GM12878 (cell line): ENCODE data around the gene AGBL1. TPM values are rescaled to one million over a fixed set of nuclear protein-coding genes. Genes with fewer than 3 reads are reported as not detected.

ENCODE experiments used
- ATAC-seq: fragments of 200-7000 bp; cut with Tn5 transposase; 3 replicates; pipeline ENCODE4 v1.9.1; 2020; ENCODE audit warnings: mild to moderate bottlenecking, moderate library complexity
- BruUV-seq: library from RNA; stranded (reverse); fragments of 400-500 nt; replicated peaks from 2 replicates; lab custom pipeline; 2021; lab: Mats Ljungman, UMichigan
- CTCF ChIA-PET: fragments of 300-600 bp; sonication (Branson Sonifier 250); formaldehyde crosslinking; extraction: SDS; loops from one replicate; lab custom pipeline; 2021; ENCODE audit warnings: inconsistent platforms; lab: Yijun Ruan, JAX
- POLR2A ChIA-PET: fragments of 350-600 bp; formaldehyde crosslinking; extraction: SDS; loops from one replicate; lab custom pipeline; 2021; ENCODE audit warnings: inconsistent platforms; lab: Charles Lee
- RAD21 ChIA-PET: fragments of 300-600 bp; sonication (Branson Sonifier 250); formaldehyde crosslinking; loops from one replicate; lab custom pipeline; 2023; ENCODE audit warnings: antibody characterized with exemption; ENCODE audit not compliant: unreplicated experiment; lab: Charles Lee
- SMC1A ChIA-PET: fragments of 300-600 bp; sonication (Branson Sonifier 250); formaldehyde crosslinking; loops from one replicate; lab custom pipeline; 2023; ENCODE audit not compliant: unreplicated experiment, uncharacterized antibody; lab: Charles Lee
- DNase-seq: peaks from one replicate; pipeline ENCODE4 v3.0.0-alpha.2; 2011; ENCODE audit warnings: low read depth, low spot score
- FAIRE-seq: peaks from 3 replicates; lab custom pipeline; 2011; peaks lifted over from hg19 to GRCh38; lab: Jason Lieb, UNC
- H2AFZ ChIP-seq: 2 replicates; pipeline ENCODE4 v1.6.0; 2011; ENCODE audit warnings: low read depth, low read length, control low read depth; ENCODE audit not compliant: control insufficient read depth
- H3K27ac ChIP-seq: 2 replicates; pipeline ENCODE4 v1.5.1; 2011; ENCODE audit warnings: control low read depth; ENCODE audit not compliant: control insufficient read depth, insufficient read depth
- H3K27me3 ChIP-seq, 2 experiments: replicated peaks in 1 of 2; 2 replicates each; pipeline versions ENCODE4 v1.6.0 to v1.6.1; 2011; ENCODE audit warnings: low read length in 1 of 2; ENCODE audit not compliant: control insufficient read depth in 2 of 2, insufficient read depth in 2 of 2
- H3K36me3 ChIP-seq, 2 experiments: 2 replicates each; pipeline ENCODE4 v1.5.1; 2011; ENCODE audit warnings: low read length in 1 of 2; ENCODE audit not compliant: control insufficient read depth in 2 of 2, insufficient read depth in 2 of 2
- H3K4me1 ChIP-seq: 2 replicates; pipeline ENCODE4 v1.6.1; 2011; ENCODE audit warnings: mild to moderate bottlenecking, low read length, moderate library complexity, mixed read lengths; ENCODE audit not compliant: control insufficient read depth, insufficient read depth
- H3K4me2 ChIP-seq: 2 replicates; pipeline ENCODE4 v1.6.0; 2011; ENCODE audit warnings: control low read depth; ENCODE audit not compliant: control insufficient read depth, insufficient read depth
- H3K4me3 ChIP-seq: fragments of 200-600 bp; sonication (generic); 2 replicates; pipeline ENCODE4 v1.5.1; 2016
- H3K79me2 ChIP-seq: 2 replicates; pipeline ENCODE4 v1.6.0; 2011; ENCODE audit warnings: low read length; ENCODE audit not compliant: control insufficient read depth, insufficient read depth
- H3K9ac ChIP-seq: 2 replicates; pipeline ENCODE4 v1.8.0; 2011; ENCODE audit warnings: low read length, control low read depth, mixed read lengths; ENCODE audit not compliant: control insufficient read depth, insufficient read depth
- H3K9me3 ChIP-seq: replicated peaks from 3 replicates; pipeline ENCODE4 v1.5.1; 2011; ENCODE audit warnings: mild to moderate bottlenecking, low read length; ENCODE audit not compliant: control insufficient read depth, insufficient read depth
- H4K20me1 ChIP-seq: 2 replicates; pipeline ENCODE4 v1.6.0; 2011; ENCODE audit not compliant: control insufficient read depth, insufficient read depth
- ATF2 ChIP-seq: IDR thresholded peaks from 2 replicates; pipeline ENCODE4 v1.6.1; 2012; ENCODE audit warnings: low read length, inconsistent platforms
- CREB1 ChIP-seq: IDR thresholded peaks from 2 replicates; pipeline ENCODE4 v1.6.1; 2012; ENCODE audit warnings: low read depth, mild to moderate bottlenecking, inconsistent platforms
- EGR1 ChIP-seq, 2 experiments: IDR thresholded peaks; 1 replicate in 1 of 2; 2 replicates in 1 of 2; pipeline ENCODE4 v1.6.1; 2011 to 2012; ENCODE audit warnings: low read depth in 2 of 2, low read length in 2 of 2, borderline replicate concordance in 1 of 2, mild to moderate bottlenecking in 1 of 2, moderate library complexity in 1 of 2
- JUNB ChIP-seq: IDR thresholded peaks from 2 replicates; pipeline ENCODE4 v1.6.1; 2016; ENCODE audit warnings: antibody characterized with exemption, mild to moderate bottlenecking
- POU2F2 ChIP-seq: IDR thresholded peaks from 3 replicates; pipeline ENCODE4 v1.6.1; 2011; ENCODE audit warnings: low read depth, mild to moderate bottlenecking, low read length, borderline replicate concordance
- SMC3 ChIP-seq: IDR thresholded peaks from 2 replicates; pipeline ENCODE4 v1.6.1; 2011; ENCODE audit warnings: low read length, improper control_type of control experiment, borderline replicate concordance
- SPI1 ChIP-seq: IDR thresholded peaks from 2 replicates; pipeline ENCODE4 v1.6.1; 2011; ENCODE audit warnings: low read depth, mild to moderate bottlenecking, low read length, moderate library complexity, borderline replicate concordance; ENCODE audit not compliant: insufficient read depth
- SREBF1 ChIP-seq: IDR thresholded peaks from 2 replicates; pipeline ENCODE4 v1.6.1; 2012; ENCODE audit warnings: mild to moderate bottlenecking, low read length
- SREBF2 ChIP-seq: IDR thresholded peaks from 2 replicates; pipeline ENCODE4 v1.6.1; 2012; ENCODE audit warnings: mild to moderate bottlenecking, low read length
- SUZ12 ChIP-seq: fragments of 200-600 bp; sonication (generic); IDR thresholded peaks from one replicate; pipeline ENCODE4 v1.6.1; 2018; ENCODE audit warnings: antibody characterized with exemption, mild to moderate bottlenecking; ENCODE audit not compliant: unreplicated experiment
- YBX1 ChIP-seq: fragments of 450-650 bp; IDR thresholded peaks from 2 replicates; pipeline ENCODE4 v1.6.1; 2016; ENCODE audit warnings: antibody characterized with exemption
- ZNF687 ChIP-seq: fragments of 450-650 bp; IDR thresholded peaks from 2 replicates; pipeline ENCODE4 v1.6.1; 2017; ENCODE audit warnings: mild to moderate bottlenecking, moderate library complexity
- WGBS: methylation state at CpG from one replicate; pipeline ENCODE4 v1.1.6; 2016; ENCODE audit warnings: low lambda C conversion rate; ENCODE audit not compliant: insufficient replicate concordance, insufficient coverage; ENCODE audit errors: missing lambda C conversion rate; 5-methylcytosine and 5-hydroxymethylcytosine counted together
- in situ Hi-C: fragments of 300-500 bp; cut with MboI; formaldehyde crosslinking; loops from 9 replicates; pipeline ENCODE4 v1.14.3; 2018; ENCODE audit warnings: mixed read lengths
- intact Hi-C: fragments of 100-400 bp; cut with micrococcal nuclease; formaldehyde crosslinking; loops from one replicate; pipeline ENCODE4 v1.14.2; 2022; ENCODE audit not compliant: unreplicated experiment
- polyA plus RNA-seq, 11 experiments: library from polyadenylated mRNA; depleted of rRNA in 4 of 11; unstranded in 6 of 11; stranded (reverse) in 5 of 11; fragments of >200 nt; fragmentation: Nextera tagmentation in 4 of 11; fragmentation: Illumina TruSeq in 1 of 11; extraction: Ambion mirVana in 4 of 11; extraction: Trizol in 1 of 11; gene quantifications; 1 replicate in 1 of 11; 2 replicates in 10 of 11; pipeline versions ENCODE4 v1.2.1 to v1.2.3, GENCODE V29; 2011 to 2016; ENCODE audit warnings: inconsistent platforms in 2 of 11, missing spikeins in 2 of 11, low read depth in 1 of 11
- total RNA-seq, 4 experiments: library from RNA; depleted of rRNA in 3 of 4; stranded (reverse); fragments of >200 nt in 3 of 4; fragmentation: Illumina TruSeq in 1 of 4; extraction: Trizol in 1 of 4; gene quantifications; 2 replicates each; pipeline versions ENCODE4 v1.2.1 to v1.2.3, GENCODE V29; 2013 to 2021
- TF ChIP-seq, protein P1 (sequence below): IDR thresholded peaks from 2 replicates; pipeline ENCODE4 v1.6.1; 2011; ENCODE audit warnings: mild to moderate bottlenecking, low read depth, low read length, moderate library complexity; ENCODE audit not compliant: insufficient replicate concordance
- TF ChIP-seq, protein P2 (sequence below): IDR thresholded peaks from 2 replicates; pipeline ENCODE4 v1.6.1; 2011; ENCODE audit warnings: low read depth, low read length, improper control_type of control experiment, borderline replicate concordance
- TF ChIP-seq, protein P3 (sequence below): fragments of 450-650 bp; IDR thresholded peaks from 2 replicates; pipeline ENCODE4 v1.6.1; 2017; ENCODE audit warnings: antibody characterized with exemption, mild to moderate bottlenecking, moderate library complexity

AGBL1 gene
- total and polyA plus RNA-seq, 10 of the 15 experiments (the other 5 are each of a cell fraction or from before 2014, with no cell fraction given): not detected

DNA sequence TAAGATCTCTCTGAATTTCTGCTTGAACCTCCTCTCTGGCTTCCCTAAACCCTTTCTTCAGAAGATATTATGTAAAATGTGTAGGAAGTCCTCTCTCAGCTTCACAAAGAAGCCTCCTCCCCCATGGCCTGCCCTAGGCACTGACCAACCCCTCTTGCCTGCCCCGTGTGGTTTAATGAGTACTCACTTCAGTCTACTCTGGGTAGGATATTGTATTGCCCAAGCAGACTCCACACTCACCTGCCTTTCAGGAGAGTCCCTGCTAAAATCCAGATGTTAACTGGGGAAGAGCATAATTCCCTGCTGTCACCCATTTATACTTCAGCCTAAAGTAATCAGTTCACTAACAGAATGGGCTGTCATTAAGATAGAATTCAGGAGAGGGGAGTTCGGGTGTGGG, 2.6 kb upstream of the AGBL1 start:
- H3K9me3 ChIP-seq: no peaks in the 10 kb centered on the region
- H3K79me2 ChIP-seq: no peaks in the 10 kb centered on the region
- H3K4me2 ChIP-seq: no peak overlapping the region
- H3K27ac ChIP-seq: no peak overlapping the region
- in situ Hi-C loops: no loop called here
- FAIRE-seq (no peak), ATAC-seq (no peak), DNase-seq (no peak)
- H3K27me3 ChIP-seq: no peaks in the 10 kb centered on the region; a peak in 2 of 4 replicates
- no peaks in the 10 kb centered on the region for H3K36me3 ChIP-seq
- CTCF ChIA-PET: no interaction called here
- no peaks in the 10 kb centered on the region; the same call in 1 of the 2 replicates for H4K20me1 ChIP-seq
- H2AFZ ChIP-seq: no peak overlapping the region
- no peak overlapping the region for H3K4me3 ChIP-seq
- intact Hi-C loops: no loop called here
- H3K4me1 ChIP-seq: no peaks in the 10 kb centered on the region
- RAD21 ChIA-PET: no interaction called here
- POLR2A ChIA-PET: no interaction called here
- no TSS peak for BruUV-seq
- 0% methylated on average over 2 of the region's 2 CpGs for WGBS
- SMC1A ChIA-PET: no interaction called here
- no peak overlapping the region for H3K9ac ChIP-seq
- TF ChIP-seq SREBF2 (no peak), SREBF1 (no peak), POU2F2 (no peak), YBX1 (no peak), SUZ12 (no peak), SMC3 (no peak), SPI1 (no peak), ZNF687 (no peak), JUNB (no peak), EGR1 (IDR thresholded peaks at IDR 0.05; ENCODE audit: borderline replicate concordance in 1 of 2, low read depth in 2 of 2, low read length in 2 of 2) (no peak), CREB1 (no peak), ATF2 (no peak)
- TF ChIP-seq, protein P1, sequence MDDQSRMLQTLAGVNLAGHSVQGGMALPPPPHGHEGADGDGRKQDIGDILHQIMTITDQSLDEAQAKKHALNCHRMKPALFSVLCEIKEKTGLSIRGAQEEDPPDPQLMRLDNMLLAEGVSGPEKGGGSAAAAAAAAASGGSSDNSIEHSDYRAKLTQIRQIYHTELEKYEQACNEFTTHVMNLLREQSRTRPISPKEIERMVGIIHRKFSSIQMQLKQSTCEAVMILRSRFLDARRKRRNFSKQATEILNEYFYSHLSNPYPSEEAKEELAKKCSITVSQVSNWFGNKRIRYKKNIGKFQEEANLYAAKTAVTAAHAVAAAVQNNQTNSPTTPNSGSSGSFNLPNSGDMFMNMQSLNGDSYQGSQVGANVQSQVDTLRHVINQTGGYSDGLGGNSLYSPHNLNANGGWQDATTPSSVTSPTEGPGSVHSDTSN: no peak
- TF ChIP-seq, protein P2, sequence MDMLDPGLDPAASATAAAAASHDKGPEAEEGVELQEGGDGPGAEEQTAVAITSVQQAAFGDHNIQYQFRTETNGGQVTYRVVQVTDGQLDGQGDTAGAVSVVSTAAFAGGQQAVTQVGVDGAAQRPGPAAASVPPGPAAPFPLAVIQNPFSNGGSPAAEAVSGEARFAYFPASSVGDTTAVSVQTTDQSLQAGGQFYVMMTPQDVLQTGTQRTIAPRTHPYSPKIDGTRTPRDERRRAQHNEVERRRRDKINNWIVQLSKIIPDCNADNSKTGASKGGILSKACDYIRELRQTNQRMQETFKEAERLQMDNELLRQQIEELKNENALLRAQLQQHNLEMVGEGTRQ: no peak
- TF ChIP-seq, protein P3, sequence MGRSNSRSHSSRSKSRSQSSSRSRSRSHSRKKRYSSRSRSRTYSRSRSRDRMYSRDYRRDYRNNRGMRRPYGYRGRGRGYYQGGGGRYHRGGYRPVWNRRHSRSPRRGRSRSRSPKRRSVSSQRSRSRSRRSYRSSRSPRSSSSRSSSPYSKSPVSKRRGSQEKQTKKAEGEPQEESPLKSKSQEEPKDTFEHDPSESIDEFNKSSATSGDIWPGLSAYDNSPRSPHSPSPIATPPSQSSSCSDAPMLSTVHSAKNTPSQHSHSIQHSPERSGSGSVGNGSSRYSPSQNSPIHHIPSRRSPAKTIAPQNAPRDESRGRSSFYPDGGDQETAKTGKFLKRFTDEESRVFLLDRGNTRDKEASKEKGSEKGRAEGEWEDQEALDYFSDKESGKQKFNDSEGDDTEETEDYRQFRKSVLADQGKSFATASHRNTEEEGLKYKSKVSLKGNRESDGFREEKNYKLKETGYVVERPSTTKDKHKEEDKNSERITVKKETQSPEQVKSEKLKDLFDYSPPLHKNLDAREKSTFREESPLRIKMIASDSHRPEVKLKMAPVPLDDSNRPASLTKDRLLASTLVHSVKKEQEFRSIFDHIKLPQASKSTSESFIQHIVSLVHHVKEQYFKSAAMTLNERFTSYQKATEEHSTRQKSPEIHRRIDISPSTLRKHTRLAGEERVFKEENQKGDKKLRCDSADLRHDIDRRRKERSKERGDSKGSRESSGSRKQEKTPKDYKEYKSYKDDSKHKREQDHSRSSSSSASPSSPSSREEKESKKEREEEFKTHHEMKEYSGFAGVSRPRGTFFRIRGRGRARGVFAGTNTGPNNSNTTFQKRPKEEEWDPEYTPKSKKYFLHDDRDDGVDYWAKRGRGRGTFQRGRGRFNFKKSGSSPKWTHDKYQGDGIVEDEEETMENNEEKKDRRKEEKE: no peak
